Cardiac fibroblast (primary cell): ENCODE results near the gene DYNC2LI1.
"Not testable (repeated sequence)": the region's sequence is repeated elsewhere in the genome, so short reads cannot be mapped to it uniquely, and the experiment has no call there.

Source experiments
- DNase-seq, 2 donors: peaks; one replicate each; pipeline versions ENCODE4 v3.0.0 to v3.0.0-alpha.2; 2010; ENCODE audit warnings: low read depth in 2 of 2
- H3K4me3 ChIP-seq, 2 donors: replicated peaks in 1 of 2; 1 replicate in 1 of 2; 2 replicates in 1 of 2; pipeline ENCODE4 v1.5.1; 2011; ENCODE audit warnings: low read depth in 2 of 2, low read length in 2 of 2, mild to moderate bottlenecking in 2 of 2, moderate library complexity in 1 of 2
- CTCF ChIP-seq: IDR thresholded peaks from one replicate; pipeline ENCODE4 v1.5.1; 2011; ENCODE audit warnings: low read depth, mild to moderate bottlenecking, low read length, inconsistent platforms

DYNC2LI1 gene

GRCh38 chr2:43773876-43774613, at the start of gene DYNC2LI1:
DYNC2LI1 (plus strand) TSS chr2:43774039; CDS start chr2:43774139, 100 bp downstream.
- no peak for TF ChIP-seq CTCF
- peak; percentile 92 to 93 for DNase-seq
- H3K4me3 ChIP-seq = peak within 1 kb of the TSS; percentile 70 to 76

- no peak for TF ChIP-seq CTCF
- no peak overlapping the region for H3K4me3 ChIP-seq
- peak; percentile 17 to 27 for DNase-seq
Observed at GRCh38 chr2:43724728-43725526, 48.9 kb upstream of the DYNC2LI1 start.

- DNase-seq = no peak
Observed at GRCh38 chr2:43725711-43726246, 48.1 kb upstream of the DYNC2LI1 start.

GRCh38 chr2:43726961-43727633, 46.7 kb upstream of the DYNC2LI1 start:
- peak; percentile 30 to 76 for DNase-seq

More at GRCh38 chr2:43725711-43726246, 48.1 kb upstream of the DYNC2LI1 start:
- TF ChIP-seq CTCF = no peak
- no peak overlapping the region for H3K4me3 ChIP-seq

GRCh38 chr2:43727634-43728014, 46.2 kb upstream of the DYNC2LI1 start:
- no peak for TF ChIP-seq CTCF
- no peak overlapping the region for H3K4me3 ChIP-seq
- DNase-seq = no peak

More at GRCh38 chr2:43726961-43727633, 46.7 kb upstream of the DYNC2LI1 start:
- not testable (repeated sequence) for H3K4me3 ChIP-seq

- no peak overlapping the region for H3K4me3 ChIP-seq
- no peak for TF ChIP-seq CTCF
- no peak for DNase-seq
Observed at GRCh38 chr2:43729491-43730174, 44.2 kb upstream of the DYNC2LI1 start.
